Measurements from ENCODE around the gene COQ7. TPM values are rescaled to one million over a fixed set of nuclear protein-coding genes. Genes with fewer than 3 reads are reported as not detected.

The COQ7 gene
- total and polyA plus RNA-seq, 2 experiments from 2014 or later, result 17.5 to 19.4 TPM

GRCh38 chr16:19105131-19105530 is 37.7 kb downstream of the COQ7 start:
- H2AFZ ChIP-seq, result no peak overlapping the region
- H3K4me2 ChIP-seq, result no peak overlapping the region
- WGBS (ENCODE audit: low lambda C conversion rate, missing lambda C conversion rate), result 83% methylated on average over 6 of the region's 6 CpGs
- no peaks in the 10 kb centered on the region for H3K27me3 ChIP-seq
- H4K20me1 ChIP-seq (ENCODE audit: insufficient read depth, poor library complexity, severe bottlenecking), result no peaks in the 10 kb centered on the region
- no peak for DNase-seq (ENCODE audit: low spot score)
- TF ChIP-seq CTCF (IDR thresholded peaks at IDR 0.05; ENCODE audit: poor library complexity) (no peak), EZH2phosphoT487 (IDR thresholded peaks at IDR 0.05; ENCODE audit: low read depth, severe bottlenecking, unreplicated experiment) (no peak), EZH2 (IDR thresholded peaks at IDR 0.05; ENCODE audit: borderline replicate concordance) (no peak)
- H3K79me2 ChIP-seq, result no peaks in the 10 kb centered on the region
- H3K9me2 ChIP-seq (replicated peaks; ENCODE audit: insufficient read depth), result no peaks in the 10 kb centered on the region
- peaks cover 9% of the 10 kb centered on the region for H3K4me1 ChIP-seq (ENCODE audit: insufficient read depth)
- H3K9me3 ChIP-seq (ENCODE audit: low read depth), result no peaks in the 10 kb centered on the region
- H3K4me3 ChIP-seq, result no peak overlapping the region
- no peak overlapping the region for H3K27ac ChIP-seq
- H3K36me3 ChIP-seq (replicated peaks; ENCODE audit: insufficient read depth, low read depth), result no peaks in the 10 kb centered on the region

GRCh38 chr16:19105891-19106624 is 38.6 kb downstream of the COQ7 start:
- no peaks in the 10 kb centered on the region for H4K20me1 ChIP-seq (ENCODE audit: insufficient read depth, poor library complexity, severe bottlenecking)
- H3K79me2 ChIP-seq, result no peaks in the 10 kb centered on the region
- no peak overlapping the region for H3K27ac ChIP-seq
- H3K9me3 ChIP-seq (ENCODE audit: low read depth), result no peaks in the 10 kb centered on the region
- H3K4me2 ChIP-seq, result no peak overlapping the region
- TF ChIP-seq EZH2phosphoT487 (IDR thresholded peaks at IDR 0.05; ENCODE audit: low read depth, severe bottlenecking, unreplicated experiment) (no peak), CTCF (IDR thresholded peaks at IDR 0.05; ENCODE audit: poor library complexity) (no peak), EZH2 (IDR thresholded peaks at IDR 0.05; ENCODE audit: borderline replicate concordance) (no peak)
- H3K27me3 ChIP-seq, result no peaks in the 10 kb centered on the region
- H3K4me1 ChIP-seq (ENCODE audit: insufficient read depth), result peaks cover 13% of the 10 kb centered on the region
- no peaks in the 10 kb centered on the region for H3K36me3 ChIP-seq (replicated peaks; ENCODE audit: insufficient read depth, low read depth)
- H3K9me2 ChIP-seq (replicated peaks; ENCODE audit: insufficient read depth), result no peaks in the 10 kb centered on the region
- no peak overlapping the region for H3K4me3 ChIP-seq
- 62% methylated on average over 11 of the region's 11 CpGs for WGBS (ENCODE audit: low lambda C conversion rate, missing lambda C conversion rate)
- no peak overlapping the region for H2AFZ ChIP-seq
- DNase-seq (ENCODE audit: low spot score), result no peak

GRCh38 chr16:19106625-19107020 is 39.2 kb downstream of the COQ7 start:
- Histone ChIP-seq H3K4me1 (ENCODE audit: insufficient read depth) (peaks cover 13% of the 10 kb centered on the region), H3K9me2 (replicated peaks; ENCODE audit: insufficient read depth) (no peaks in the 10 kb centered on the region), H2AFZ (no peak overlapping the region), H3K4me3 (no peak overlapping the region), H3K36me3 (replicated peaks; ENCODE audit: insufficient read depth, low read depth) (no peaks in the 10 kb centered on the region), H3K4me2 (no peak overlapping the region), H3K9me3 (ENCODE audit: low read depth) (no peaks in the 10 kb centered on the region), H3K27me3 (no peaks in the 10 kb centered on the region), H3K27ac (no peak overlapping the region), H4K20me1 (ENCODE audit: insufficient read depth, poor library complexity, severe bottlenecking) (no peaks in the 10 kb centered on the region), H3K79me2 (no peaks in the 10 kb centered on the region)
- no peak for DNase-seq (ENCODE audit: low spot score)
- TF ChIP-seq CTCF (IDR thresholded peaks at IDR 0.05; ENCODE audit: poor library complexity) (no peak), EZH2 (IDR thresholded peaks at IDR 0.05; ENCODE audit: borderline replicate concordance) (no peak), EZH2phosphoT487 (IDR thresholded peaks at IDR 0.05; ENCODE audit: low read depth, severe bottlenecking, unreplicated experiment) (no peak)
- 91% methylated on average over 2 of the region's 2 CpGs for WGBS (ENCODE audit: low lambda C conversion rate, missing lambda C conversion rate)

Data from hepatocyte (in vitro differentiated cells).